HEK293T (cell line): ENCODE measurements around the gene RIT1.

Source experiments
- BHLHE40 ChIP-seq: fragments of 450-650 bp; IDR thresholded peaks from 2 replicates; pipeline ENCODE4 v1.6.1; 2016; ENCODE audit warnings: mild to moderate bottlenecking, moderate library complexity, borderline replicate concordance
- CTBP1 ChIP-seq: fragments of 450-650 bp; IDR thresholded peaks from 2 replicates; pipeline ENCODE4 v1.6.1; 2016; ENCODE audit warnings: borderline replicate concordance
- ELF4 ChIP-seq: fragments of 450-650 bp; IDR thresholded peaks from 2 replicates; pipeline ENCODE4 v1.6.1; 2017; ENCODE audit warnings: antibody characterized with exemption
- FOXA1 ChIP-seq: fragments of 450-650 bp; IDR thresholded peaks from 2 replicates; pipeline ENCODE4 v1.6.1; 2016; ENCODE audit warnings: mild to moderate bottlenecking
- FOXK2 ChIP-seq: fragments of 450-650 bp; IDR thresholded peaks from 2 replicates; pipeline ENCODE4 v1.6.1; 2016; ENCODE audit warnings: mild to moderate bottlenecking
- FOXM1 ChIP-seq: fragments of 450-650 bp; IDR thresholded peaks from 2 replicates; pipeline ENCODE4 v1.6.1; 2017; ENCODE audit warnings: mild to moderate bottlenecking, borderline replicate concordance
- HDGF ChIP-seq: fragments of 450-650 bp; IDR thresholded peaks from 2 replicates; pipeline ENCODE4 v1.6.1; 2017; ENCODE audit warnings: antibody characterized with exemption, borderline replicate concordance
- LEF1 ChIP-seq: fragments of 450-650 bp; IDR thresholded peaks from 2 replicates; pipeline ENCODE4 v1.6.1; 2017; ENCODE audit warnings: mild to moderate bottlenecking, borderline replicate concordance
- NFRKB ChIP-seq: fragments of 450-650 bp; IDR thresholded peaks from 2 replicates; pipeline ENCODE4 v1.6.1; 2016; ENCODE audit warnings: mild to moderate bottlenecking, moderate library complexity
- PKNOX1 ChIP-seq: fragments of 450-650 bp; IDR thresholded peaks from 2 replicates; pipeline ENCODE4 v1.6.1; 2016
- SP1 ChIP-seq: fragments of 450-650 bp; IDR thresholded peaks from 2 replicates; pipeline ENCODE4 v1.6.1; 2017
- SUZ12 ChIP-seq: fragments of 450-650 bp; IDR thresholded peaks from 2 replicates; pipeline ENCODE4 v1.6.1; 2016; ENCODE audit warnings: mild to moderate bottlenecking
- TARDBP ChIP-seq: fragments of 450-650 bp; IDR thresholded peaks from 2 replicates; pipeline ENCODE4 v1.6.1; 2016
- ZNF384 ChIP-seq: fragments of 450-650 bp; IDR thresholded peaks from 2 replicates; pipeline ENCODE4 v1.6.1; 2016

DNA sequence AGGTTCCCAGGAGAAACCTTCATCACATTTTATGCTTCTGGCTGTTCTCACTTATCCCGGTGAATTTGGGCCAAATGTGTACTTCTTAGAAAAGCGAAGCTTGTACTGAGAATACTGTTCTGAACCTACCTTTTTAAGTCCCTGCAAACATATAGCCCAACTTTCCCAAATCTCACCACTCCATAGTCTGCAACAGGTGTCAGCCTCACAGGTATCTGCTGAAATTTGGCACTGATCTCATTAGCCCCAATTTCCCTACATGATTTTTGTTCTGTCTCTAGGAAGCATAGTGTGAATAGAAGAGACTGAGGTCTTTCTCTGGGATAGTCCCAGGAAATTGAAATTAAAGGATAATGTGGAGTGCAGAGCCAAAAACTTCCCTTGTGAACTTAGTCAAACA, 11.5 kb downstream of the RIT1 start:
- TF ChIP-seq SP1 (no peak), FOXA1 (no peak), FOXM1 (no peak), NFRKB (no peak), BHLHE40 (no peak), SUZ12 (no peak), ELF4 (no peak), ZNF384 (no peak), FOXK2 (no peak), TARDBP (no peak), PKNOX1 (no peak), LEF1 (no peak), HDGF (no peak), CTBP1 (no peak)
